Measurements from ENCODE around the gene GRIP1. TPM values are rescaled to one million over a fixed set of nuclear protein-coding genes. Genes with fewer than 3 reads are reported as not detected.

GRIP1 gene
- total and polyA plus RNA-seq, 2 donors (not counting 1 experiment from before 2014, with no cell fraction given): 0.12 TPM; not detected in 1

DNA sequence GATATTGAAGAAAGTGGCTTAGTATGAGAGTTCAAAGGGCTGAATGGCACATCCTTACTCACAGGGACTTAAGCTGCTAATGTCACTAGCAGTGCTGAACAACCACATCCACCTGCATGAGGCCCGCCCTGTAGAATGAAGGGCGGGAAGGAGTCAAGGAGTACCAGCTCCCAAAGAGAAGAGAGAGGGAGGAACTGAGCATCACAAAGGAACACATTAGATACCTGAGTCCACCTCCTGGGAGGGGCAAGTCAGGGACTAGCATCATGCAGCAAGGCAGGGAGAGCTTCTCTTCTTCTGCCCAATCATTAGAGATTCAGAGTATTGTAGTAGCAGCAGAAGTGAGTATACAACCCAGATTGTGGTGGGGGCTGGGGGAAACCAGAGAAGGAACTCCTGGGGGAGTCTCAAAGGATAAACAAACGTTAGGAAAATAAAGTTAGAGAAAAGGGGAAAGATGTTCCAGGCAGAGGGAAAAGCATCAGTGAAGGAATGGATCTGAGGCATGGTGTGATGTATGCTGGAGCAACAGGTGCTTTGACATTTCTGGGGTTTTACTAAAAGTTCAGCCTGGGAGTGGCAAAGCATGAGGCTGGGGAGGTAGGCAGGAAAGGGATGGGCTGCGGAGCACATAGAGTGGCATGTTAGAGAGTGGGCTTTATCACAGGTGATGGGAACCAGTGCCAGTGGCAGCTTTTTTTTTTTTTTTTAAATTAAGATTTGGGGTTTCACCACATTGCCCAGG is 21.0 kb upstream of the GRIP1 start:
- no peaks in the 10 kb centered on the region for H3K36me3 ChIP-seq (ENCODE audit: control insufficient read depth, insufficient read depth, low read length)
- H4K20me1 ChIP-seq (ENCODE audit: control insufficient read depth, extremely low read depth, insufficient read depth, low read length): no peaks in the 10 kb centered on the region
- H3K4me2 ChIP-seq (ENCODE audit: extremely low read depth, insufficient read depth, low read length): no peak overlapping the region
- no peak overlapping the region for H3K4me3 ChIP-seq (replicated peaks in 1 of 4; ENCODE audit: control extremely low read depth in 1 of 4, insufficient read depth in 1 of 4, low read depth in 3 of 4, low read length in 4 of 4)
- no peaks in the 10 kb centered on the region for H3K79me2 ChIP-seq (ENCODE audit: control insufficient read depth, insufficient read depth, low read length)
- H3K27me3 ChIP-seq (ENCODE audit: control insufficient read depth, insufficient read depth, low read length): peaks cover 3% of the 10 kb centered on the region
- no peak for DNase-seq (ENCODE audit: low read depth in 2 of 2)
- H3K9me3 ChIP-seq (ENCODE audit: control insufficient read depth, insufficient read depth, low read depth, low read length): no peaks in the 10 kb centered on the region
- no peak overlapping the region for H3K27ac ChIP-seq (ENCODE audit: insufficient read depth, low read length)
- TF ChIP-seq, protein P1, sequence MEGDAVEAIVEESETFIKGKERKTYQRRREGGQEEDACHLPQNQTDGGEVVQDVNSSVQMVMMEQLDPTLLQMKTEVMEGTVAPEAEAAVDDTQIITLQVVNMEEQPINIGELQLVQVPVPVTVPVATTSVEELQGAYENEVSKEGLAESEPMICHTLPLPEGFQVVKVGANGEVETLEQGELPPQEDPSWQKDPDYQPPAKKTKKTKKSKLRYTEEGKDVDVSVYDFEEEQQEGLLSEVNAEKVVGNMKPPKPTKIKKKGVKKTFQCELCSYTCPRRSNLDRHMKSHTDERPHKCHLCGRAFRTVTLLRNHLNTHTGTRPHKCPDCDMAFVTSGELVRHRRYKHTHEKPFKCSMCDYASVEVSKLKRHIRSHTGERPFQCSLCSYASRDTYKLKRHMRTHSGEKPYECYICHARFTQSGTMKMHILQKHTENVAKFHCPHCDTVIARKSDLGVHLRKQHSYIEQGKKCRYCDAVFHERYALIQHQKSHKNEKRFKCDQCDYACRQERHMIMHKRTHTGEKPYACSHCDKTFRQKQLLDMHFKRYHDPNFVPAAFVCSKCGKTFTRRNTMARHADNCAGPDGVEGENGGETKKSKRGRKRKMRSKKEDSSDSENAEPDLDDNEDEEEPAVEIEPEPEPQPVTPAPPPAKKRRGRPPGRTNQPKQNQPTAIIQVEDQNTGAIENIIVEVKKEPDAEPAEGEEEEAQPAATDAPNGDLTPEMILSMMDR (conservative IDR thresholded peaks at IDR 0.05 in 1 of 2, IDR thresholded peaks at IDR 0.05 in 1 of 2; ENCODE audit: low read depth in 1 of 2, low read length in 2 of 2): no peak
- no peak for TF ChIP-seq EZH2 (IDR thresholded peaks at IDR 0.05; ENCODE audit: low read length, missing control alignments)
- H2AFZ ChIP-seq (ENCODE audit: low read length): no peak overlapping the region
- no peak overlapping the region for H3K9ac ChIP-seq (ENCODE audit: insufficient read depth, low read length)
- H3K4me1 ChIP-seq (ENCODE audit: control insufficient read depth, extremely low read depth, insufficient read depth, low read length): no peaks in the 10 kb centered on the region

DNA sequence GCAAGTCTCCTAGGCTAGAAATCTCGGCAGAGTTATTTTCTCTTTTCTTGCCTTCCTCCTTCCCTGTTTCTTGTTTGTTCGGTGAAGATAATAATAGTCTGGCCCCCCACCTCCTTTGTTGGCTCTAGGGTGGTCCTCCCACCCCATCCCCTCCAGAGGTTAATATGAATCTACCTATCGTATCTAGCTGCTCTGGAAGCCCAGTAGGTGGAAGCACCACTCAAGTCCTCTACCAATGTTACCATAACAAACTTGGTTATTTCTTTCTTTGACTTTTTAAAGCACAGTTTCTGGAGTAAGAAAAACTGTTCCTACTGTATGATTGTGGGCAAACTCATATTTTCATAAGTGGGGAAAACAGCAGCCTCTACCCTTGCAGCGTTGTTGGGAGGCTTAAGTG is 19.7 kb upstream of the GRIP1 start:
- no peak overlapping the region for H3K4me3 ChIP-seq (replicated peaks in 1 of 4; ENCODE audit: control extremely low read depth in 1 of 4, insufficient read depth in 1 of 4, low read depth in 3 of 4, low read length in 4 of 4)
- H3K36me3 ChIP-seq (ENCODE audit: control insufficient read depth, insufficient read depth, low read length): no peaks in the 10 kb centered on the region
- H3K27ac ChIP-seq (ENCODE audit: insufficient read depth, low read length): no peak overlapping the region
- no peaks in the 10 kb centered on the region for H3K9me3 ChIP-seq (ENCODE audit: control insufficient read depth, insufficient read depth, low read depth, low read length)
- H2AFZ ChIP-seq (ENCODE audit: low read length): no peak overlapping the region
- no peaks in the 10 kb centered on the region for H3K4me1 ChIP-seq (ENCODE audit: control insufficient read depth, extremely low read depth, insufficient read depth, low read length)
- DNase-seq (ENCODE audit: low read depth in 2 of 2): no peak
- no peaks in the 10 kb centered on the region for H4K20me1 ChIP-seq (ENCODE audit: control insufficient read depth, extremely low read depth, insufficient read depth, low read length)
- no peak overlapping the region for H3K4me2 ChIP-seq (ENCODE audit: extremely low read depth, insufficient read depth, low read length)
- TF ChIP-seq EZH2 (IDR thresholded peaks at IDR 0.05; ENCODE audit: low read length, missing control alignments): no peak
- TF ChIP-seq, protein P1 (conservative IDR thresholded peaks at IDR 0.05 in 1 of 2, IDR thresholded peaks at IDR 0.05 in 1 of 2; ENCODE audit: low read depth in 1 of 2, low read length in 2 of 2): no peak
- no peak overlapping the region for H3K9ac ChIP-seq (ENCODE audit: insufficient read depth, low read length)
- H3K27me3 ChIP-seq (ENCODE audit: control insufficient read depth, insufficient read depth, low read length): peaks cover 3% of the 10 kb centered on the region
- no peaks in the 10 kb centered on the region for H3K79me2 ChIP-seq (ENCODE audit: control insufficient read depth, insufficient read depth, low read length)

DNA sequence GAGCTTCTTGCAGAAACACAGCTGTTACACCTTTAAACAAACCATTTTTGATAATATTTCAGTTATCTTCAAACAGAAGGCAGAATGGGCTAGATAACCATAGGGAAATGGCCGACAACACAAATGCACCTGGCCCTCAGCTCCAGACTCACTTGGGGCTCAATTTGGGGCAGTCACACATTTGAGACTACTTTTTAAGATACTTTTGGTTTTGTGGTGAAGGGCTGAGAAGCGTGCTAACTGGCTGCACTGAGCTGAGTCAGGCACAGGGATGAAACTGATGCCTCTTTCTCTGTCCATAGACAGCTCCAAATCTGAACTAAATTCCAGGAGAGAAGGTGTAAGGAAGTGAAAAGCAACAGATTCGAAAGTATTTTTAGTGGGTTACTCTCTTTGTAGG is 18.5 kb upstream of the GRIP1 start:
- DNase-seq (ENCODE audit: low read depth in 2 of 2): no peak
- no peak overlapping the region for H3K4me3 ChIP-seq (replicated peaks in 1 of 4; ENCODE audit: control extremely low read depth in 1 of 4, insufficient read depth in 1 of 4, low read depth in 3 of 4, low read length in 4 of 4)
- H4K20me1 ChIP-seq (ENCODE audit: control insufficient read depth, extremely low read depth, insufficient read depth, low read length): no peaks in the 10 kb centered on the region
- no peak overlapping the region for H3K27ac ChIP-seq (ENCODE audit: insufficient read depth, low read length)
- no peak overlapping the region for H3K4me2 ChIP-seq (ENCODE audit: extremely low read depth, insufficient read depth, low read length)
- no peaks in the 10 kb centered on the region for H3K9me3 ChIP-seq (ENCODE audit: control insufficient read depth, insufficient read depth, low read depth, low read length)
- H2AFZ ChIP-seq (ENCODE audit: low read length): no peak overlapping the region
- no peaks in the 10 kb centered on the region for H3K36me3 ChIP-seq (ENCODE audit: control insufficient read depth, insufficient read depth, low read length)
- H3K27me3 ChIP-seq (ENCODE audit: control insufficient read depth, insufficient read depth, low read length): peaks cover 3% of the 10 kb centered on the region
- H3K9ac ChIP-seq (ENCODE audit: insufficient read depth, low read length): no peak overlapping the region
- H3K4me1 ChIP-seq (ENCODE audit: control insufficient read depth, extremely low read depth, insufficient read depth, low read length): no peaks in the 10 kb centered on the region
- no peaks in the 10 kb centered on the region for H3K79me2 ChIP-seq (ENCODE audit: control insufficient read depth, insufficient read depth, low read length)
- TF ChIP-seq EZH2 (IDR thresholded peaks at IDR 0.05; ENCODE audit: low read length, missing control alignments): no peak
- TF ChIP-seq, protein P1 (conservative IDR thresholded peaks at IDR 0.05 in 1 of 2, IDR thresholded peaks at IDR 0.05 in 1 of 2; ENCODE audit: low read depth in 1 of 2, low read length in 2 of 2): no peak
